ENCODE results near the gene APPBP2.

The APPBP2 gene, protein sequence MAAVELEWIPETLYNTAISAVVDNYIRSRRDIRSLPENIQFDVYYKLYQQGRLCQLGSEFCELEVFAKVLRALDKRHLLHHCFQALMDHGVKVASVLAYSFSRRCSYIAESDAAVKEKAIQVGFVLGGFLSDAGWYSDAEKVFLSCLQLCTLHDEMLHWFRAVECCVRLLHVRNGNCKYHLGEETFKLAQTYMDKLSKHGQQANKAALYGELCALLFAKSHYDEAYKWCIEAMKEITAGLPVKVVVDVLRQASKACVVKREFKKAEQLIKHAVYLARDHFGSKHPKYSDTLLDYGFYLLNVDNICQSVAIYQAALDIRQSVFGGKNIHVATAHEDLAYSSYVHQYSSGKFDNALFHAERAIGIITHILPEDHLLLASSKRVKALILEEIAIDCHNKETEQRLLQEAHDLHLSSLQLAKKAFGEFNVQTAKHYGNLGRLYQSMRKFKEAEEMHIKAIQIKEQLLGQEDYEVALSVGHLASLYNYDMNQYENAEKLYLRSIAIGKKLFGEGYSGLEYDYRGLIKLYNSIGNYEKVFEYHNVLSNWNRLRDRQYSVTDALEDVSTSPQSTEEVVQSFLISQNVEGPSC

DNA sequence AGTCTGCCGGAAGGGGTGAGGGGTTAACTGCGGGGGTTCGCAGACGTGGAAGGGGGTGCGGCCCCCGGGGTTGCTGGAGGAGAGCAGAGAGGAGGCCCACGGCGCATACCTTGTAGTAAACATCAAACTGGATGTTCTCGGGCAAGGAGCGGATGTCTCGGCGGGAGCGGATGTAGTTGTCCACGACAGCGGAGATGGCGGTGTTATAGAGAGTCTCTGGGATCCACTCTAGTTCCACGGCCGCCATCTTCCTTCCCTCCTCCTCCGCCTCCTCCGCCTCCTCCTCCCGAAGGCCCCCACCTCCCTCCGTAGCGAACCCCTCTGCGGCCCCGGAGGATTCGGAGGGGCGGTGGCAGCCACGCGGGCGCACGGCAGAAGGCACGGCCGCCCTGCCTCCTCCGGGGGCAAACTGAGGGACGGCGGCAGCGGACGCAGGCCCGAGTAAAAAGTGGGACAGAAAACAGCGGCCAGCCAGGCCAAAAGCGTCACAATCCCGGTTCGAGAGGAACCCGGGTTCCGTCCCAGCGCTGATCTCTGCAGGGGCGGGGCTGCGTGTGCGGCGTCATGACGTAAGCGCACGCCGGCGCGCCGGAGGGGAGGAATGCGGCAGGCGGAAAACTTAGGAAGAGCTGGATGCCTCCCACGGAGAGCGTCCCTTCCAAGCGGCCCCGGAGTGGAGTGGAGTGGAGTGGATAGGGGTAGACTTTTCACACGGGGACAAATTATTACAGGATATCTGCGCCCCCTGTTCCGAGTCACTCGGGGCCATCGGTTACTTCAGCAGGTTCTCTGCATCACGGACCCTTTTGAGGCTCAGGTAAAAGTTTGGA is at the start of gene APPBP2:
Gene APPBP2, minus strand, starts transcription at position 558 of the 830 bp plus-strand sequence. Its CDS starts 311 bp downstream, at position 247.
- peaks cover 6% of the 10 kb centered on the region; the same call in 1 of the 2 replicates for H3K9me3 ChIP-seq (ENCODE audit: insufficient read depth, low read length)
- peaks cover 31% of the 10 kb centered on the region for H3K36me3 ChIP-seq (ENCODE audit: insufficient read depth, insufficient read length, low read length)
- H3K27me3 ChIP-seq (ENCODE audit: insufficient read depth, insufficient read length): no peaks in the 10 kb centered on the region
- H3K9ac ChIP-seq (ENCODE audit: insufficient read length, low read depth): peak within 1 kb of the TSS; percentile 94
- no peaks in the 10 kb centered on the region for H3K4me1 ChIP-seq (ENCODE audit: insufficient read depth, insufficient read length)
- H3K4me3 ChIP-seq (ENCODE audit: insufficient read length, low read depth): peak within 1 kb of the TSS; percentile 99
- DNase-seq (ENCODE audit: low read depth, low spot score): peak; percentile 49
- TF ChIP-seq SUZ12 (IDR thresholded peaks at IDR 0.05; ENCODE audit: extremely low read depth, insufficient read depth, insufficient read length): no peak
- TF ChIP-seq YY1 (IDR thresholded peaks at IDR 0.05; ENCODE audit: insufficient read depth, insufficient read length): peak; percentile 60

DNA sequence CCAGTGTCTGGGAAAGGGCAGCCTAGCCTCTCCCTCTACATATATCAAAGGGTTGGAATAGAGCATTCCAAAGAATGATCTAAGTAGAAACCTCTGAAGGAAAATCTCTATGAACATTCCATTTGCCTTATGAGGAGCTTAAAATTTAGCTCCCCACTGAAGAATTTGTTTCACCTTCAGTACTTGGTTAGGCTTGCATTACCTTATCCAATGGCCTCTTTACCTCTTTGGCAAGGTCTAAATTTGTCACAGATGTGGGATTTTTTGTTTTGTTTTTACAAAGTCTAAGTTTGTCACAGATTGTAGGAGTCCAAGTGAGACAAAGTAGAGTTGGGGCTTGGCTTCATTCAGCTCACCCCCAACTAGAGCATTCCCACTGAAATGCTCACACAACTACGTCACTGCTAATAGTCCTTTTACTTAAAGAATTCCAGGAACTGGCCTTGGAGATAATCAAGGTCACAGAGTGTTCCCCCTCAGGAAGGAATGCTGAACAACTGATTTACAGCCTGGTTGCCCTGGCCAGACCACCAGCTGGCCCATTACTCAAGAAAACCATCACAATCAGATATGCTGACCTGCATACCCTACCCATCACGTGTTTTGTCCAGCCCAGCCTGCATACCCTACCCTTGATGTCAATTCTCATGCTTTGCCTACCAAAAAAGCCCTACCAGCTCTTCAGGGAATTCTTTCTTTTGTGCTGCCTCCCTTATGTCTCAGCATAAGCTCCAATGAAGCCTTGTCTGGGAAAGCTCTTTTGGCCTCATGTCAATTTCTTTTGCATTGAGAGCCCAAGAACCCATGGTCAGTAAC is 47.4 kb upstream of the APPBP2 start:
- no peak overlapping the region for H3K9ac ChIP-seq (ENCODE audit: insufficient read length, low read depth)
- DNase-seq (ENCODE audit: low read depth, low spot score): peak; percentile 35
- H3K4me1 ChIP-seq (ENCODE audit: insufficient read depth, insufficient read length): no peaks in the 10 kb centered on the region

DNA sequence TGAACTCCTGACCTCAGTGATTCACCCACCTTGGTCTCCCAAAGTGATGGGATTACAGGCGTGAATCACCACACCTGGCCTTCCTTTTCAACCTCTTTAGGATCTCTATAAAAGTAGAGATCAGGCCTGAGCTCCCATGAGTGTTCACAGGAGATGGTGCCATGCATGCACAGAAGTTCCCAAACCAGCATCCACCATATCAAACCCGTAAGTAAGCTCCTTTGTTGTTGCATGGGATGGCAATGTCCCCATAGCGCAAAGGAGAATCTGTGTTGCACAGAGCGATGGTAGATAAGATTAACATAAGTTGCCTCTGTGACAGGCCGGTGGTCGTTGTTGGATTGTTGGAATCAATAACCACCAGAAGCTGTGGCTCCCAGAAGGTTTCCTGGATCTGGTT is 39.2 kb upstream of the APPBP2 start:
- TF ChIP-seq ZNF274 (IDR thresholded peaks at IDR 0.05; ENCODE audit: low read depth, low read length) (no peak), YY1 (IDR thresholded peaks at IDR 0.05; ENCODE audit: insufficient read depth, insufficient read length) (no peak), SUZ12 (IDR thresholded peaks at IDR 0.05; ENCODE audit: extremely low read depth, insufficient read depth, insufficient read length) (no peak)
- DNase-seq (ENCODE audit: low read depth, low spot score): no peak
- Histone ChIP-seq H3K27me3 (ENCODE audit: insufficient read depth, insufficient read length) (no peaks in the 10 kb centered on the region), H3K36me3 (ENCODE audit: insufficient read depth, insufficient read length, low read length) (no peaks in the 10 kb centered on the region), H3K9me3 (ENCODE audit: insufficient read depth, low read length) (no peaks in the 10 kb centered on the region), H3K9ac (ENCODE audit: insufficient read length, low read depth) (no peak overlapping the region), H3K4me1 (ENCODE audit: insufficient read depth, insufficient read length) (no peaks in the 10 kb centered on the region), H3K4me3 (ENCODE audit: insufficient read length, low read depth) (no peak overlapping the region)

More for the DNA sequence above, 47.4 kb upstream of the APPBP2 start:
- TF ChIP-seq SUZ12 (IDR thresholded peaks at IDR 0.05; ENCODE audit: extremely low read depth, insufficient read depth, insufficient read length): no peak
- TF ChIP-seq ZNF274 (IDR thresholded peaks at IDR 0.05; ENCODE audit: low read depth, low read length): no peak
- TF ChIP-seq YY1 (IDR thresholded peaks at IDR 0.05; ENCODE audit: insufficient read depth, insufficient read length): no peak
- H3K4me3 ChIP-seq (ENCODE audit: insufficient read length, low read depth): no peak overlapping the region
- no peaks in the 10 kb centered on the region for H3K27me3 ChIP-seq (ENCODE audit: insufficient read depth, insufficient read length)
- H3K36me3 ChIP-seq (ENCODE audit: insufficient read depth, insufficient read length, low read length): no peaks in the 10 kb centered on the region
- H3K9me3 ChIP-seq (ENCODE audit: insufficient read depth, low read length): no peaks in the 10 kb centered on the region

DNA sequence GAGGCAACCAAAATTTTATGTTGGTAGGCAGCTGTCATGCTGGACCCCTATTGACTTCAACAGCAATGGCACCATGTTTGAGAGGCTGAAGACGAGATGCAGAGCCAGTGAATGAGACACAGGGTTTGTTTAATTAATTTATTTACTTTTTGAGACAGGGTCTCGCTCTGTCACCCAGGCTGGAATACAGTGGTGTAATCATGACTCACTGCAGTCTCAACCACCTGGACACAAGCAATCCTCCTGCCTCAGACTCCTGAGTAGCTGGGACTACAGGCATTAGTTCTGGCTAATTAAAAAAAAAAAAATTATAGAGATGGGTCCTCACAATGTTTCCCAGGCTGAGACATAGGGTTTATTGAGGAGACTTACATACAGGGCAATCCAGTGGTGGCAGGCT is 37.7 kb upstream of the APPBP2 start:
- Histone ChIP-seq H3K27me3 (ENCODE audit: insufficient read depth, insufficient read length) (no peaks in the 10 kb centered on the region), H3K9me3 (ENCODE audit: insufficient read depth, low read length) (no peaks in the 10 kb centered on the region), H3K9ac (ENCODE audit: insufficient read length, low read depth) (no peak overlapping the region), H3K4me3 (ENCODE audit: insufficient read length, low read depth) (no peak overlapping the region), H3K4me1 (ENCODE audit: insufficient read depth, insufficient read length) (no peaks in the 10 kb centered on the region), H3K36me3 (ENCODE audit: insufficient read depth, insufficient read length, low read length) (no peaks in the 10 kb centered on the region)
- DNase-seq (ENCODE audit: low read depth, low spot score): no peak
- TF ChIP-seq SUZ12 (IDR thresholded peaks at IDR 0.05; ENCODE audit: extremely low read depth, insufficient read depth, insufficient read length): no peak
- no peak for TF ChIP-seq ZNF274 (IDR thresholded peaks at IDR 0.05; ENCODE audit: low read depth, low read length)
- no peak for TF ChIP-seq YY1 (IDR thresholded peaks at IDR 0.05; ENCODE audit: insufficient read depth, insufficient read length)

DNA sequence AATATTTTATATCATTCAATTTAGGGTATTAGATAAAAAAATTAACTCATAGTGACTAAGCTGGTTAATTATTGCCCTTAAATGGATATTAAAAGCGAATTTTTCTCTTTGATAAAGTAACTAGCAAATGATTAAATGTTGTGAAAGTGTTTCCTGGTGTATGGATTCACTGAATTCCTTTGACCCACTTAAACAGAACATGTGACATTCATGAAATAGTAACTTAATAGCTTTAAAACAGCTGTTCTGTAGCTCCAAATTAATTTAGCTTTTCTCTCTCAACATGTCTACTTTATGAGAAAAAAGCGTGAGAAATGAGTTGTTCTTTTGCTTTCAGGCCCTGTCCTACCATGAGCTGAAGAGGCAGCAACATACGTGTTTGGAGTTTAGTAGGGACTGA is 36.4 kb upstream of the APPBP2 start:
- no peak for DNase-seq (ENCODE audit: low read depth, low spot score)
- Histone ChIP-seq H3K9me3 (ENCODE audit: insufficient read depth, low read length) (peaks cover 10% of the 10 kb centered on the region; the same call in 1 of the 2 replicates), H3K4me3 (ENCODE audit: insufficient read length, low read depth) (no peak overlapping the region), H3K4me1 (ENCODE audit: insufficient read depth, insufficient read length) (no peaks in the 10 kb centered on the region), H3K27me3 (ENCODE audit: insufficient read depth, insufficient read length) (no peaks in the 10 kb centered on the region), H3K36me3 (ENCODE audit: insufficient read depth, insufficient read length, low read length) (no peaks in the 10 kb centered on the region), H3K9ac (ENCODE audit: insufficient read length, low read depth) (no peak overlapping the region)
- TF ChIP-seq ZNF274 (IDR thresholded peaks at IDR 0.05; ENCODE audit: low read depth, low read length) (no peak), YY1 (IDR thresholded peaks at IDR 0.05; ENCODE audit: insufficient read depth, insufficient read length) (no peak), SUZ12 (IDR thresholded peaks at IDR 0.05; ENCODE audit: extremely low read depth, insufficient read depth, insufficient read length) (no peak)

DNA sequence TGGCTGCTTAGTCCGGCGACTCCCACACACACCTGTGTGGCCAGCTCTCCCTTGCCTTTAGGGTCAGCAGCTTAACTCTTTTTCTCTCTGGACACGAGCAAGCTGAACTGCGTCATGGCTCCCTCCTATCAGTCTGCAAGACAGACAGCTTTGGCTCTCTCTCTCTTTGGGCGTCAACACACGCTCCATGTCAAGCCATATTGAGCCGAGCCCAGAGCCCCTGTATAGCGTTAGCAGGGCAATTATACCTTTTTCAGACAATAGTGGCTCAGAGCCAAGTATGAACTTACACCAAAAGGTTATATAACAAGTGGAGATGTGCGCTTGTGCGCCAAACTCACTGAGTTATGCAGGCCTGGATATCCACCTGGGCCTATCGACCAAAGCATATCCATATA is 34.8 kb upstream of the APPBP2 start:
- Histone ChIP-seq H3K9me3 (ENCODE audit: insufficient read depth, low read length) (peaks cover 17% of the 10 kb centered on the region; the same call in 1 of the 2 replicates), H3K36me3 (ENCODE audit: insufficient read depth, insufficient read length, low read length) (no peaks in the 10 kb centered on the region), H3K27me3 (ENCODE audit: insufficient read depth, insufficient read length) (no peaks in the 10 kb centered on the region), H3K4me3 (ENCODE audit: insufficient read length, low read depth) (no peak overlapping the region), H3K9ac (ENCODE audit: insufficient read length, low read depth) (no peak overlapping the region), H3K4me1 (ENCODE audit: insufficient read depth, insufficient read length) (no peaks in the 10 kb centered on the region)
- DNase-seq (ENCODE audit: low read depth, low spot score): no peak
- TF ChIP-seq ZNF274 (IDR thresholded peaks at IDR 0.05; ENCODE audit: low read depth, low read length): no peak
- TF ChIP-seq YY1 (IDR thresholded peaks at IDR 0.05; ENCODE audit: insufficient read depth, insufficient read length): no peak
- no peak for TF ChIP-seq SUZ12 (IDR thresholded peaks at IDR 0.05; ENCODE audit: extremely low read depth, insufficient read depth, insufficient read length)
